Adrenal gland (tissue), 12 donors: ENCODE data around the gene HINT3. TPM values are rescaled to one million over a fixed set of nuclear protein-coding genes. Genes with fewer than 3 reads are reported as not detected.
"Not testable (repeated sequence)": the region's sequence is repeated elsewhere in the genome, so short reads cannot be mapped to it uniquely, and the experiment has no call there.

ENCODE experiments used
- DNase-seq, 7 donors: peaks; one replicate each; pipeline ENCODE4 v3.0.0-alpha.2; 2019 to 2020
- H3K27ac ChIP-seq, 5 donors: fragments of 200-600 bp; sonication (generic) in 4 of 5; 1 replicate in 3 of 5; 2 replicates in 2 of 5; pipeline versions ENCODE4 v1.5.1 to v1.8.0; 2016 to 2020; ENCODE audit warnings: mild to moderate bottlenecking in 1 of 5
- H3K27me3 ChIP-seq: fragments of 200-600 bp; 2 replicates; pipeline ENCODE4 v1.8.0; 2021
- H3K36me3 ChIP-seq, 2 donors: fragments of 200-600 bp; replicated peaks in 1 of 2; 1 replicate in 1 of 2; 2 replicates in 1 of 2; pipeline versions ENCODE4 v1.5.1 to v1.8.0; 2018 to 2022
- H3K4me1 ChIP-seq, 2 donors: fragments of 200-600 bp; replicated peaks in 1 of 2; 1 replicate in 1 of 2; 2 replicates in 1 of 2; pipeline versions ENCODE4 v1.5.1 to v1.8.0; 2018 to 2021
- H3K4me3 ChIP-seq, 4 donors: fragments of 200-600 bp; sonication (generic) in 3 of 4; one replicate each; pipeline ENCODE4 v1.5.1; 2016 to 2018
- H3K9me3 ChIP-seq, 3 donors: fragments of 200-600 bp; sonication (generic) in 1 of 3; replicated peaks in 1 of 3; 1 replicate in 2 of 3; 2 replicates in 1 of 3; pipeline versions ENCODE4 v1.5.1 to v1.8.0; 2016 to 2021
- POLR2A ChIP-seq, 2 donors: fragments of 450-650 bp; IDR thresholded peaks; one replicate each; pipeline ENCODE4 v1.6.1; 2017; ENCODE audit warnings: antibody characterized with exemption in 2 of 2, mild to moderate bottlenecking in 2 of 2, moderate library complexity in 1 of 2
- WGBS, 4 donors: extraction: QIAGEN DNeasy Blood & Tissue Kit in 2 of 4; methylation state at CpG; one replicate each; pipeline versions ENCODE4 v1.1.5 to v1.1.7; 2013 to 2017; 5-methylcytosine and 5-hydroxymethylcytosine counted together
- intact Hi-C, 2 donors: fragments of 100-400 bp; cut with DNase I; formaldehyde crosslinking; loops; one replicate each; pipeline versions ENCODE4 v1.14.1 to v1.15.0; 2022 to 2023
- polyA plus RNA-seq, 3 donors: library from polyadenylated mRNA; stranded (reverse); fragments of 200-250 nt in 2 of 3; fragments of 350-450 nt in 1 of 3; fragmentation: Illumina TruSeq in 1 of 3; extraction: RNeasy Lipid Tissue Mini Kit (QIAGEN cat#74804) in 1 of 3; gene quantifications; one replicate each; pipeline ENCODE4 v1.2.3, GENCODE V29; 2013 to 2014
- total RNA-seq, 9 donors: library from RNA; depleted of rRNA in 4 of 9; stranded (reverse); fragments of >200 nt in 4 of 9; fragments of 120-200 nt in 1 of 9; fragmentation: NEBNext Ultra II Directional in 1 of 9; extraction: Animal tissue kit (Norgen Biotek cat#: 25700) in 1 of 9; gene quantifications; one replicate each; pipeline versions ENCODE4 v1.1.0 to v1.2.4, GENCODE V29; 2013 to 2023
- TF ChIP-seq, protein P1 (sequence below), 6 experiments: fragments of 450-650 bp in 4 of 6; fragments of 200-600 bp in 2 of 6; sonication (generic) in 1 of 6; IDR thresholded peaks; 1 replicate in 5 of 6; 2 replicates in 1 of 6; pipeline versions ENCODE4 v1.5.1 to v1.8.0; 2016 to 2021; ENCODE audit warnings: antibody characterized with exemption in 6 of 6, mild to moderate bottlenecking in 2 of 6, moderate library complexity in 1 of 6
- donor health status: healthy with polysubstance abuse.
- donor health status: Bipolar disorder and iron deficiency.
- donor health status: DM: yes; HTN: yes; CAD: no.
- donor health status: DM: no; HTN: no; CAD: no.
- donor health status: DM: no; HTN: no; CAD: no.
- donor health status: DM: yes; HTN: yes; CAD: no.

Gene HINT3
- total and polyA plus RNA-seq, 12 donors: 4.7 to 40.6 (median 30.4) TPM

DNA sequence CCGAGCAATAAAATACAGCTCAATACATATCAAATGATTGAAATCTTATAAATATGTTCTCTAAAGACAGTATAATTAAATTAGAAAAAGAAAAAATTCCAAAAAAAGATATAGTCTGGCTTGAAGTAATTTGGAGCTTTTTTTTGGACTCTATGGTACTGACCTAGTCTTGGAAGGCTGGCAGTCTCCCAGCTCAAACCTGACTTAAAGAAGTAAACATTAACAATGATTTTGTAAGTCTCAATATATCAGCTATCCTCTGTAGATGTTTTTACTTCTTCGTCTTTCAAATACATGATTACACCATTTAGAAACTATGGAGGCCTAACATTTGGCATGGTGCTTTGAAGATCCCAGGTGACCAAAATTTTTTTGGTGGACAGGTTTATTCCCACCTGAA lies 14.2 kb downstream of the HINT3 start:
- DNase-seq: no peak
- no peak overlapping the region for H3K27ac ChIP-seq
- intact Hi-C loops: no loop called here
- WGBS, 4 donors: 0 to 57% (median 27%) methylated on average over 2 of the region's 2 CpGs
- H3K36me3 ChIP-seq: no peaks in the 10 kb centered on the region
- no peaks in the 10 kb centered on the region for H3K9me3 ChIP-seq
- H3K27me3 ChIP-seq: no peaks in the 10 kb centered on the region
- H3K4me1 ChIP-seq: peaks cover 0 to 9% of the 10 kb centered on the region in 2 donors
- no peak for TF ChIP-seq POLR2A (IDR thresholded peaks at IDR 0.05)
- TF ChIP-seq, protein P1, sequence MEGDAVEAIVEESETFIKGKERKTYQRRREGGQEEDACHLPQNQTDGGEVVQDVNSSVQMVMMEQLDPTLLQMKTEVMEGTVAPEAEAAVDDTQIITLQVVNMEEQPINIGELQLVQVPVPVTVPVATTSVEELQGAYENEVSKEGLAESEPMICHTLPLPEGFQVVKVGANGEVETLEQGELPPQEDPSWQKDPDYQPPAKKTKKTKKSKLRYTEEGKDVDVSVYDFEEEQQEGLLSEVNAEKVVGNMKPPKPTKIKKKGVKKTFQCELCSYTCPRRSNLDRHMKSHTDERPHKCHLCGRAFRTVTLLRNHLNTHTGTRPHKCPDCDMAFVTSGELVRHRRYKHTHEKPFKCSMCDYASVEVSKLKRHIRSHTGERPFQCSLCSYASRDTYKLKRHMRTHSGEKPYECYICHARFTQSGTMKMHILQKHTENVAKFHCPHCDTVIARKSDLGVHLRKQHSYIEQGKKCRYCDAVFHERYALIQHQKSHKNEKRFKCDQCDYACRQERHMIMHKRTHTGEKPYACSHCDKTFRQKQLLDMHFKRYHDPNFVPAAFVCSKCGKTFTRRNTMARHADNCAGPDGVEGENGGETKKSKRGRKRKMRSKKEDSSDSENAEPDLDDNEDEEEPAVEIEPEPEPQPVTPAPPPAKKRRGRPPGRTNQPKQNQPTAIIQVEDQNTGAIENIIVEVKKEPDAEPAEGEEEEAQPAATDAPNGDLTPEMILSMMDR (IDR thresholded peaks at IDR 0.05): no peak
- H3K4me3 ChIP-seq: no peak overlapping the region

DNA sequence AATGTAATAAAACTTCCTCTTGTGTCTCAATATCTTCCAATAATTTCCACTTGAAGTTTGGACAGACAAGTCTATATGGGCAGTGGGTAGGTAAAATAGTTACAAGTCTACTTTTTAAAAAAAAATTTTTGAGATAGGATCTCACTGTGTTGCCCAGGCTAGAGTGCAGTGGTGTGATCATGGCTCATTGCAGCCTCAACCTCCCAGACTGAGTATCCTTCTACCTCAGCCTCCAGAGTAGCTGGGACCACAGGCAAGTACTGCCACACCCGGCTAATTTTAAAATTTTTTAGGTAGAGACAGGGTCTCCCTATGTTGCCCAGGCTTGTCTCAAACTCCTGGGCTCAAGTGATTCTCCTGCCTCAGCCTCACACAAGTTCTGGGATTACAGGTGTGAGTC lies 15.9 kb downstream of the HINT3 start:
- H3K36me3 ChIP-seq, DNase-seq, H3K27ac ChIP-seq, H3K4me1 ChIP-seq, H3K4me3 ChIP-seq, H3K9me3 ChIP-seq, H3K27me3 ChIP-seq, intact Hi-C loops: not testable (repeated sequence)
- 95 to 100% (median 99%) methylated on average over 1 of the region's 1 CpG for WGBS, 4 donors

DNA sequence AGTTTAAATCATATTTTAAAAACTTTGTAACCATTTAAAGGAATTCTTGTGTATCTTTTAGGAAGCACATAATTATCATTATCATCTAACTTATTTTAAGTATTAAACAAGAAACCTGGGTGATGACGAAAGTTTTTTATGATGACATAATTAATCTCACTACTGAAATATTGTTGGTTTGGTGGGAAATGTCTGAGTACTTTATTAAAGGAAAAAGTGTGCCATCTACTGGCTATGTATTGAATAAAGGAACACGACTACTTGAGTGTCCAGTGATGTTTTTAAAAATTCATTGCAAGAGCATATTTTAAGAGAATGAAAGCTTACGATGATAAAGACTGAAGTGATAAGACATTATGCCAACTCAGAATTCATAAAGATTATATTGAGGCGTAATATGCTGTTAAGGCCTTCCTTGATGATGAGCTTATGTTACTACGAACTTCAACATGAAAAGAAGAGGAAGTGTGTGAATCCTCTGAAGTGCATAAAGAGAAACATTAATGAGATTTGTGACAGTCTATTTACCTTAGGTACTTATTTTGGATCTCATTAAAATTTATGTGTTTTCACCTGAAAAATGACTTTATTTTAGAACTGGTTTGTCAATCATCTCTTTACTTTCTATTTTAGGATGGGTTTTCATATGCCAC lies 17.8 kb downstream of the HINT3 start:
- no peak overlapping the region for H3K4me3 ChIP-seq
- no peaks in the 10 kb centered on the region for H3K4me1 ChIP-seq
- peak overlapping the region in 2 of 5 donors; percentile 14 to 22 for H3K27ac ChIP-seq
- intact Hi-C loops: no loop called here
- H3K36me3 ChIP-seq: no peaks in the 10 kb centered on the region
- no peaks in the 10 kb centered on the region for H3K27me3 ChIP-seq
- H3K9me3 ChIP-seq: no peaks in the 10 kb centered on the region
- DNase-seq: no peak
- 19 to 29% (median 24%) methylated on average over 5 of the region's 5 CpGs for WGBS, 4 donors
- no peak for TF ChIP-seq POLR2A (IDR thresholded peaks at IDR 0.05)
- TF ChIP-seq, protein P1 (IDR thresholded peaks at IDR 0.05): peak; percentile 49 to 78 (median 64)

DNA sequence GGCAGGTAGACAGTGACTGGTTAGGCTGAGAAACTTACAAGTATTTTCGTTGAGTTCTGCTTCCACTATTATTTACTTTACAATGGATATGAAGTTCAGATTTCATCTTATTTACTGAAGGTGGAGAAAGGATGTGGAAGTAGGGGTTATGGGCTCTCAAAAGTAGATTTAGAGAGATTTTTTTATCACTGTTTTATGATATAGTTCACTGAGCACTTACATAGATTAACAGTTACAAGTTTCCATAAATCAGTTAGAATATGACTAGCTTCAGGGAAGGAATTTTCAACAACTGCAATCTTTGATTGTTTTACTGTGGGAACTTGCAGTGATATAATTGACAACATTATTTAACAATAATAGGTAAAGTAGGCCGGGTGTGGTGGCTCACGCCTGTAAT lies 22.5 kb downstream of the HINT3 start:
- WGBS, 4 donors: 83 to 93% (median 88%) methylated on average over 3 of the region's 3 CpGs
- Histone ChIP-seq H3K27me3 (no peaks in the 10 kb centered on the region), H3K9me3 (no peaks in the 10 kb centered on the region), H3K4me1 (no peaks in the 10 kb centered on the region), H3K36me3 (no peaks in the 10 kb centered on the region), H3K27ac (no peak overlapping the region), H3K4me3 (no peak overlapping the region)
- no peak for DNase-seq
- intact Hi-C loops: no loop called here
- no peak for TF ChIP-seq POLR2A (IDR thresholded peaks at IDR 0.05)
- TF ChIP-seq, protein P1 (IDR thresholded peaks at IDR 0.05): no peak

DNA sequence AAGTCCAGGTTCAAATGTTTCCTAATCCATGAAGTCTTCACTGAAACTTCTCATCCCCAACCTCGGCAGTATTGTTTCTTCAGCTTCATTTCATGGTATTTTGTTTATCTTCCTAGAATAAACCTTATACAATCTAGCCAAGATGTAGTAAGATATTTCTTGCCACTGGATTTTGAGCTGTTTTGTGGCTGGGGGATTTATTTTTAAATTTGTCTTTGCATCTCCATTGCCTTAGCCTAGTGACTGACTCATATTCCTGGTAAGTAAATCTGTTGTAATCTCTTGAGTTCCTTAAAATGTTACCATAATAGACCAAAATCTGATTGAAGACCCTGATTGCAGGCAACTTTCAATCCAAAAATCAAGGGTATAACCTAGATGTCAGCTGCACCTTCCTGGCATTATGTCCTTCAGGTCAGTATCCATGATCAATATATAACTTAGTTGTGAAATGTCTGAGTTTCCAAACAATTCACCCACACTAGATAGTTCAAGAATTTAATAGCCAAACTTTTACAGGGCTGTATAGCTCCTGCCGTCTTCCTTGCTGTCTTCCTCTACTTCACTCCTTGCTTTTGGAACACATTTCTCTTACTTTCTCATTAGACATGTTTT lies 25.1 kb downstream of the HINT3 start:
- no peak for DNase-seq
- H3K9me3 ChIP-seq: no peaks in the 10 kb centered on the region
- 88 to 98% (median 95%) methylated on average over 2 of the region's 2 CpGs for WGBS, 4 donors
- intact Hi-C loops: no loop called here
- peaks cover 4 to 10% of the 10 kb centered on the region in 2 donors for H3K4me1 ChIP-seq
- TF ChIP-seq POLR2A (IDR thresholded peaks at IDR 0.05): no peak
- TF ChIP-seq, protein P1 (IDR thresholded peaks at IDR 0.05): no peak
- H3K4me3 ChIP-seq: no peak overlapping the region
- no peaks in the 10 kb centered on the region for H3K27me3 ChIP-seq
- H3K36me3 ChIP-seq: no peaks in the 10 kb centered on the region
- H3K27ac ChIP-seq: no peak overlapping the region
